GM18526 (cell line): Measurements from ENCODE around the gene GADD45A.

Source experiments
- POLR2A ChIP-seq: IDR thresholded peaks from 3 replicates; pipeline ENCODE4 v1.6.1; 2011; ENCODE audit not compliant: insufficient read length; ENCODE audit errors: extremely low read depth

GADD45A gene

DNA sequence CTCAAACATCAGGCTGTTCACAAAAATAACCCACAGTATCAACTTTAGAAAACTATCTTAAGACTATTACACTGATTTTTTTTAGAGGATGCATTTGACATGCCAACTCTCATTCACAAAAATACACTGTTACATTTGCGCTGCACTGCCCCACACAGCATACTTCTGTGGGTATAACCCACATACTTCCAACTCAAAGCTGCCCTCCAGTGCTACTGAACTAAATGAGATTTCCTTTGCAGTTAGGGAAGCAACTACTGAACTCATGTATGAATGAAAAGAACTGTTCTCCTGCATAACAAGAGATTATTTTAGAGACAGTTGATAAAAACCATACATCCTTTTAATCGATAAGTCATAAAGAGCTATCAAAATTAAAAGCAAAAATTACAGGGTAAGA lies 25.8 kb upstream of the GADD45A start:
- TF ChIP-seq POLR2A = no peak

DNA sequence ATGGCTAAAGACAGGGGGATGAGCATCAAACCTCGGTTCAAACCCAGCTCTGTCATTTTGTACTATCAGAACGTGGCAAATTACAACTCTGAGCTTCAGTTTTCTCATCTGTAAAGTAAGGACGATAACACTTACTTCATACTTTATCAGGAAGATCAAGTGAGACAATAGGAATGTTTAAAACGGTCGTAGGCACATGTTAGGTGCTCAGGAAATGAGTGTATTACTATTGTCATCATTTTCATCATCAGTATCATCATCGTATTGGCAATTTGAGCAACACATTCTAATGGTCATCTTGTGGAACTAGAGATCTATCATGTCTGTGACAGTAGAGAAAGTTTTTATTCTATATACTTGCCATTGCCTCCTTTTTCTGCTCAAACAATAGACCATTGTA lies 22.1 kb upstream of the GADD45A start:
- no peak for TF ChIP-seq POLR2A

DNA sequence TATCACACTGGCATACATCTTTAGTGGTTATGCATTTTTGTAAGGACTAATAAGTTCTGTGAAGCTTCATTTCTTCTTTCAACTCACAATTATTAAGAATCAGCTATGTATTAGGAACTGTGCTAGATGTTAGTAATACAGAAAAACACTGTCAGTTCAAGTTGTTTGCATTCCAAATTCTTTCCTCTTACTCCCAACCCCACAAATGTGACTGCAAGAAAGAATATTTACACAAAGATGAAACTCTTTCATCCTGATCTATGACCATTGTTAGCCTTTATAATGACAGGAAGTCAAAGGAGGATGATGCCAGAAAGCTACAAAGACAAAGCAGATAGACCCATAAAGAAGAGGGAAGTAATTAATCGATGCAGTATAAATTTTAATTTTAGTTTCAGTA lies 21.0 kb upstream of the GADD45A start:
- TF ChIP-seq POLR2A = no peak

DNA sequence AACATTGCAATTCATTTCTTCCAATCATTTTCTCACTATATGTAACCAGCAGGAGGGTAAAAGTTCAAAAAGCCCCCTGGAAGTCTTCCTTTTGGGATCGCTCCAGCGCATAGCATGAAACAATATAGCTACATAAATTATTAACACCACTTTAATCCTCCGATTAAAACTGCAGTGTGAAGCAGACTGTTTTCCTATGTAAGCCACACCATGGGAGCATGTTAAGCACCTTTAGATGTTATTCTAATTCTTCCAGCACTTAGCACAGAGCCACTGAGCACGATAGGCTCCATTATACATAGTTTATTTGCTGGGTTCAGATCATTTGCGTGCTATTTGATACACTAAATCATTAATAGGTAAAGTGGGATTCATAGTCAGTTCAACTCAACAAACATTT lies 18.4 kb upstream of the GADD45A start:
- TF ChIP-seq POLR2A = no peak

DNA sequence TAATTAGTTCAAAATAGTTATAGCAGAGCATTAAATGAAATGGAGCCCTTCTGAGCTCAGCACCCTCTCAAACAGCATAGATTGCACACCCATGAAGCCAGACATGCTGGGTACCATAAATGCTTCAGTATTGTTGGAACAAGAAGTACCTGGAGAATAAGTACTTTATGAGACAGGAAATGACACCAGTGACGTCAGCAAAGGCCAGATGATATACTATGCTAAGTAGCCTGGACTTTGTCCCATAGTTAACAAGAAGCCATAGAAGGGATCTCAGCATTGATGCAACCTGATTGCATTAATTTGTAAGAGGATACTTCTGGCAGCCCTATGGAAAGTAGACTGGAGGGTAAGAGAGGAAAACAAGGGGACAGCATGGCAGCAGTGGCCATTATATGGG lies 16.3 kb upstream of the GADD45A start:
- no peak for TF ChIP-seq POLR2A

DNA sequence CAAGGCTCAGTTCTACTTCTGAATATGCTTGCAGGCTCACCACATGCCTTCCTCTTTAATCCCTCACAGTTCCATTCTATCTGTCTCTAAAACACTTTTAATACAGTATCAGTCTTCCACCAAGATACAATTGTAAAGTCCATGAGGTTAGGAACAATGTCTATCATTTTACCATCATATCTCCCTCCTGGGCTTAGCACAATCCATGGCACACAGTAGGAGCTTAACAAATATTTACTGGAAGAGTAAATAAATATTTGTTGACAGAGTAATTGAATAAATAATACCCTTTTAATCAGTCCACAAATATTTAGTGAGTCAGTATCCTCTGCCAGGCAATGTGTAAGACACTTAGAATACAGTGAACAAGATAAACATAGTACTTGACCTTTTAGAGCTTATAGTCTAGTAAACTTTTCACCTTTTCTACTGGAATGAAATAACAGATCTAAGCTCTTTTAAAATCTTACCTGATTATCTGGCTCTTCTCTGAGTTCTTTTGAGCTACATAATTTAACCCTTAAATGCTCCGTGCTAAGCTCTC lies 12.7 kb upstream of the GADD45A start:
- no peak for TF ChIP-seq POLR2A

DNA sequence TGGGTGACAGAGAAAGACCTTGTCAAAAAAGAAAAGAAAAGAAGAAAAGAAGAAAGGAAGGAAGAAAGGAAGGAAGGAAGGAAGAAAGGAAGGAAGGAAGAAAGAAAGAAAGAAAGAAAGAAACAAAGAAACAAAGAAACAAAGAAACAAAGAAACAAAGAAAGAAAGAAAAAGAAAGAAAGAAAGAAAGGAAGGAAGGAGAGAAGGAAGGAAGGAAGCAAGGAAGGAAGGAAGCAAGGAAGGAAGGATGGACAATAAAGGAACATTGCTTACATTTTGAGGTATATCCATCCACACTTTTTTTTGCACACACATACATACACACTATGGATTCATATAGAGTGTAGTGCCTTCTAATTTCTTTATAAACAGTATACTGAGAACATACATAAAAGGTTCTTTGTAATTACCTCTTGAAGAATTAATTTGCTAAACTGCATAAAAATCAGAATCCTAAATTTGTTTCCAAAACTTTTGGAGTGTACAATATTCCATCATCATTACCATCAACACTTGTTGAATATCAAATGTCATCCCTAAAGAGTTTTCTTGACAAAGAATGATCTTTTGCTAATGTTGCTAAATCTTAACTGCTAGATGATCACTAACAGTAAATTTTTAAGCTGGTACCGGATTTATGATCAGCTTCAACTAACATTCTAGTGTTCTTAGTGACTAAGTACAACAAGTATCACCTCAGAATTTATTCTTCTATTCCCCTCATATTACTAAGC lies 11.4 kb upstream of the GADD45A start:
- no peak for TF ChIP-seq POLR2A

DNA sequence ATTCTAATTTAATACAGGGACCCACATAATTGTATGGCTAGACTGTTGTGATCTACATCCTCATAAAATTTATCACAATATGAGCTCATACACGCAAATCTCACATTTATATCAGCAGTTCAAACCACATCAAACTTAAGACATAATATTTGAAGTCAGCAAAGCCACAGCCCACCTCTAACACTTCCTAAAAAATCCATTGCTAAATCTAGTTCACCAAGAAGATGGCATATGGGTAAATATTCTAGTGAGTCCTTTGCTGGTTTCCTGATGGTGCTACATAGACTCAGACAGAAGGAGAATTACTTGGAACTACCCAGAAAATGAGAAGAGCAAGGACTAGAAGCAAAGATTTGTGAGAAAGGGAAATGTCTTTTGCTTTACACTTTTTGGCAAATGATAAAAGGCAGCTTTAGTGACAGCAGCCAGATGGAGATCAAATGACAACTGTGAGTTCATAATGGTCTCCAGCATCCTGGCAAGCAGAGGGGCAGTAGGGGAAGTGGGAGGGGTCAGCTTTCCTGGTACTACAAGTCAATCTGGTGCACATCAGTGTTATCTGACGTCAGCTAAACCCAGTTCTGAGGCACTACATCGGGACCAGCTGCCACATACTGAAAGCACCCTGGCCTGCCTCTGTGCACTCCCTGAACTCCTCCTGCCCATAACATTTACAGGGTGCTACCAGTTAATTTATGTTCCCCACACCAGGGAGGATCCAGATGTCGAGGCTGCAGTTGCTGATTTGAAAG lies 10.6 kb upstream of the GADD45A start:
- no peak for TF ChIP-seq POLR2A

DNA sequence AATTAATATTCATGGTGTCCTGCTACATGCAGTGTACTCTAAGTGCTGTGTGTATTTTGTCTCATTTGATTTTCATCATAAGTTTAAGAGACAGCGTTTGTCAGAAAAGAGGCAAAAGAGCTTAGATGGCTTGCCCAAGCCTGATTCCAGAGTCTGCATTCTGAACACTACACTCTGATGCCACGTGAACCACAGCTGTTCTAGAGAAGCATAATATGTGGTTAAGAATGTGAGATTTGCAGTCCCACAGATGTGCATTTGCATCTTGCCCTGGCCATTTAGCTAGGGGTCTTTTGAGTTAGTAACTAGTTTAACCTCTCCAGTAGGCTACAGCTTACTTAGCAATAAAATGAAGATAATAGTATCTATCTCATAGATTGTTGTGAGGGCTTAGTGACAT lies 9.2 kb upstream of the GADD45A start:
- TF ChIP-seq POLR2A = no peak

DNA sequence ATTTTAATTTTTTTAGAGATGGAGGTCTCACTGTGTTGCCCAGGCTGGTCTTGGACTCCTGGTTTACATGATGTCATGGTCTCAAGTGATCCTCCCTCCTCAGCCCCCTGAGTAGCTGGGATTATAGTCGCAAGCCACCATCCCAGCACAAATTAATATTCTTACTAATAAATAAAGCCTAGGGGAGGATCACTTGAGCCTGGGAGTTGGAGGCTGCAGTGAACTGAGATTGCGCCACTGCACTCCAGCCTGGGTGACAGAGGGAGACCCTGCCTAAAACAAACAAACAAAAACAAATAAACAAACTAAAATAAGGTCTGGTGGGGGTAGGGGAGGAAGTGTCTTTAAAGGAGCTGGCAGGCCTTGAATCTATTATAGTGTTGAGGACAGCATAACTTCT lies 8.7 kb upstream of the GADD45A start:
- TF ChIP-seq POLR2A = no peak

DNA sequence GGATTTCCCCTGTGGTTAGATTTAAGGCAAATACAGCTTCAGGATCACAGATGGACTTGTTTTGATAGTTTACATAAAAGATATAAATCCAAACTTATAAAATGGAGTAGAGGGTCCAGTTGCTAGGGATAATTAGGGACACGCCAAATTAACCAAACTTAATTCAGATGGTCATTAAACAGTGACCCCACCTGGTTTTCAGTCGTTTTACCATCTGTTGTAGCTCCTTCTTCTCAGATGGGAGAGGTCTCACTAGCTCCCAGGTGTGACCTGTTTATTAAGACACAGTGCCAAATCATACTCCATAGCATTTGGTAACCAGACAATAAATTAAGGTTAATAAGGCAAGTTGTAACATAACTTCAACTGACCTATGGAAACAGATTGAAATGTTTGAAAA lies 8.1 kb upstream of the GADD45A start:
- TF ChIP-seq POLR2A = no peak

DNA sequence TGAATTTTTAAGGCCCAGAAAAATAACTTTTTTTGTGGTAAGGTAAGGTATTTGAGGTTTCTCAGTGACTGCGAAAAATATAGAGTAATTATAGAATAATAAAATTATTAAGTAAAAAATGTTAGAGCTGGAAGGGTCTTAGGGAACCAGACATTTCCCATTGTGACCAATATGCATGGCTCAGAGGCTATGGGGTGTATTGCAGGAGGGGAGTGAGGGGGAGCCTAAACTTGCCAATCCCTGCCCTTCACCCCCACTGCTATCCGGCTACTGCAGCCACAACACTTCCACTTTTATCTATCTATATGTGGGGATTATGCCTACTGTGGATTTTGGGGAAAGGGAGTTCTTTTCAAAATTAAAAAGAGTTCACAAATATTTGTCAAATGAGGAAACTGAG lies 7.6 kb upstream of the GADD45A start:
- TF ChIP-seq POLR2A = no peak

DNA sequence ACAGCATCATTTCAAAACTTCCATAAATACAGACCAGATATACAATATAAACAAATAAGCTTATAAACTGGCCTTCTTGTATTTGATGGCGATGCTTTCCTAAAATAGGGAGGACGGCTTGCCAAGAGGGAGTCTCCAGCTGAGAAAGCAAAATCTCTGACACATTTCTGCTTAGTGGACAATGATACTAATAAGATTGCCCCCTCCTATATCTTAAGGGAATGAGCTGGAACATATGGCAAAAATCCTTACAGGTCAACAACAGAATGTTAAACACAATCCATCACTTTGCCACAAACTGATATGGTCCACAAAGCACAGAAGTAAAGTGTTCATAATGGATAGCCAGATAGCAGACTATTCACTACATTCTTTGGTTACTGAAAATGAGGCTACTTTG lies 7.1 kb upstream of the GADD45A start:
- no peak for TF ChIP-seq POLR2A

DNA sequence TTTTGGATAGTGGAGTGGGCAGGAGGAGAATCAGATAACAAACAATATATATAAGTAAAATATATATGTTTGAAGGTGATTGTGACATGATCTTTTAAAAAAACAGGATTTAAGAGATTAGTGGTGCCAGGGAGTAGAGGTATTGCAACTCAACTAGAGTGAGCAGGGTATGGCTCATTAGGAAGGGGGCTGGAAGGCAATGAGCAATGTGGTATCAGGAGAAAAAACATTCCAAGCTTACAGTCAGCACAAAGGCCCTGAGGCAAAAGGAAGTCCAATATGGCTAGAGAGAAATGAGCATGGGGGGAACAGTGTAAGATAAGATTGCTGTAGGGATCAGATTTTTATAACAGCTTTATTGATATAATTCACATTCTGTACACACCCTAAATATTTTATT lies 5.3 kb upstream of the GADD45A start:
- no peak for TF ChIP-seq POLR2A

DNA sequence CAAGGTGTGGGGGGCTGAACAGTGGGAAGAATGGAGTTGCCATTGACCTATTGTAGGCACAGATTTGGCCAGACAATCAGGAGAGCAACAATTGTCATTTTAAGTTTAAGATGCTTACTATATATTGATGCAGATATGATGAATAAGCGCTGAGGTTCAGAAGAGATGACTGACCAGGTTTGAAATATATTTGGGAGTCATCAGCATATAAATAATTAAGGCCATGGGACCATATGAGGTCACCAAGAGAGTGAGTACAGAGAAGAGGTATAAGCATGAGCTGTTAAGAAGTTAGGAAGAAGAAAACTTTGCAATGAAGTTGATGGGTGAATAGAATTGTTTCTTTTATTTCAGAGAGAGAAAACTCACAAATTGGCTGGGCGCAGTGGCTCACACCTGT lies 4.5 kb upstream of the GADD45A start:
- no peak for TF ChIP-seq POLR2A

DNA sequence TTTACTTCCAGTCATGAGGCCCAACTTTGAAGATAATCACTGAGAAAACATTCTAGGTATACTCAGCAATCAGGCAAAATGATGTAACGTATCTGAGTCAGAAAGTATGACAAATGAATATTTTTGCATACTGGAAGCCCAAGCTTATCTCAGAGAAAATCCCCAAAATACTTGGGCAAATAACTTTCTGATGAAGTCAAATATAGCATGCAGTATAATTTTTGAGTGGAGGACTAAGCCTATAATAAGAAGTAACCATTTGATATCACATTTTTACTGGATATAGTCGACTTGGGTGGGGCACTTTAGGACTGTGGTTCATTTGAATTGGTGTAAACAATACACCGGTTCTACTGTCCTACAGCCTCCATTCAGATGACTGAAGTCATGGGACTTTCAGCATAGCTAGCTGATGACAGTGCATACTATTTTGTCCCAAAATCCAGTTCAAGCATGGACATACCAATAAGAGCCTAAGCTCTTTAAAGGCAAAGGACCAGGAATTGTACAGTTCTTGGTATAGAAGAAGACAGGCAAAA lies 2.3 kb upstream of the GADD45A start:
- TF ChIP-seq POLR2A = no peak

DNA sequence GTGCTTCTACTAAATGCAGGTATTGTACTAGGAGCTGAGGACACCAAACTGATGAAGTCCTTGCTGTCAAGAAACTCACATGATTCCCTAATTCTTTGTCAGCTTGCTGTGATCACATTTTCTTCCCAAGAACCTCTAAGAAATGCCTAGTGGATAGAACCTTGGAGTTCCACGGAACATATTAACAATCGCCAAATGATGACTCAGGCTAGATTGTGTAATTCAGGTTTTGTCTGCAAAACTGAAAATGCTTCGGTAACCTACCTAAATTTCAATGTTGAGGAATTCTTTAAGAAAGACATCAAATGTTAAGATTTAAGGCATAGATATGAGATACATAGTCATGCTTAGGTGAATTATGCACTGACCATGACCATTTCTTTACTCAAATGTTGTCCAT lies 1.7 kb upstream of the GADD45A start:
- no peak for TF ChIP-seq POLR2A
